H1 (cell line): ENCODE results near the gene ABHD6.

Source experiments
- CEBPB ChIP-seq: IDR thresholded peaks from 2 replicates; pipeline ENCODE4 v1.6.1; 2012; ENCODE audit warnings: low read depth, low read length
- CHD2 ChIP-seq: IDR thresholded peaks from 2 replicates; pipeline ENCODE4 v1.6.1; 2012; ENCODE audit warnings: low read length, improper control_type of control experiment
- EP300 ChIP-seq, 2 experiments: IDR thresholded peaks; 1 replicate in 1 of 2; 2 replicates in 1 of 2; pipeline ENCODE4 v1.6.1; 2011 to 2012; ENCODE audit warnings: low read depth in 2 of 2, low read length in 2 of 2, mild to moderate bottlenecking in 2 of 2, borderline replicate concordance in 1 of 2, inconsistent platforms in 1 of 2, moderate library complexity in 1 of 2
- EZH2 ChIP-seq: fragments of 200-600 bp; sonication (generic); IDR thresholded peaks from 2 replicates; pipeline ENCODE4 v1.7.1; 2012; ENCODE audit warnings: low read depth, mild to moderate bottlenecking, moderate library complexity, low read length, inconsistent platforms; ENCODE audit not compliant: severe bottlenecking
- KDM5A ChIP-seq: fragments of 200-600 bp; IDR thresholded peaks from 2 replicates; pipeline ENCODE4 v1.7.1; 2012; ENCODE audit warnings: mild to moderate bottlenecking, low read length, inconsistent platforms, mixed read lengths
- POLR2A ChIP-seq, 2 experiments: IDR thresholded peaks; 1 replicate in 1 of 2; 2 replicates in 1 of 2; pipeline ENCODE4 v1.6.1; 2011; ENCODE audit warnings: low read depth in 2 of 2, low read length in 2 of 2, mild to moderate bottlenecking in 2 of 2; ENCODE audit errors: control extremely low read depth in 1 of 2
- RAD21 ChIP-seq, 2 experiments: IDR thresholded peaks in 1 of 2; conservative IDR thresholded peaks in 1 of 2; 2 replicates each; pipeline ENCODE4 v1.6.1; 2011; ENCODE audit warnings: low read depth in 2 of 2, low read length in 2 of 2, improper control_type of control experiment in 1 of 2, inconsistent platforms in 1 of 2, mild to moderate bottlenecking in 1 of 2, moderate library complexity in 1 of 2
- SIN3A ChIP-seq, 2 experiments: IDR thresholded peaks in 1 of 2; conservative IDR thresholded peaks in 1 of 2; 2 replicates each; pipeline ENCODE4 v1.6.1; 2011 to 2012; ENCODE audit warnings: low read length in 2 of 2, improper control_type of control experiment in 1 of 2, low read depth in 1 of 2, mild to moderate bottlenecking in 1 of 2
- SIX5 ChIP-seq: IDR thresholded peaks from 2 replicates; pipeline ENCODE4 v1.6.1; 2011; ENCODE audit warnings: mild to moderate bottlenecking, low read depth, low read length
- SP1 ChIP-seq: IDR thresholded peaks from 2 replicates; pipeline ENCODE4 v1.6.1; 2011; ENCODE audit warnings: low read depth, low read length
- SP2 ChIP-seq: IDR thresholded peaks from 2 replicates; pipeline ENCODE4 v1.6.1; 2012; ENCODE audit warnings: mild to moderate bottlenecking, low read length, inconsistent platforms
- TAF1 ChIP-seq: IDR thresholded peaks from 2 replicates; pipeline ENCODE4 v1.6.1; 2011; ENCODE audit warnings: mild to moderate bottlenecking, low read depth, low read length
- ZNF274 ChIP-seq: IDR thresholded peaks from 2 replicates; pipeline ENCODE4 v1.7.0; 2012; ENCODE audit warnings: low read length, borderline replicate concordance; ENCODE audit errors: extremely low read depth
- TF ChIP-seq, protein P1 (sequence below), 3 experiments: IDR thresholded peaks; 1 replicate in 2 of 3; 2 replicates in 1 of 3; pipeline versions ENCODE4 v1.5.1 to v1.6.1; 2011; ENCODE audit warnings: low read length in 3 of 3, mild to moderate bottlenecking in 3 of 3, inconsistent platforms in 2 of 3, low read depth in 1 of 3, moderate library complexity in 1 of 3; ENCODE audit not compliant: insufficient read depth in 1 of 3; ENCODE audit errors: control extremely low read depth in 1 of 3

DNA sequence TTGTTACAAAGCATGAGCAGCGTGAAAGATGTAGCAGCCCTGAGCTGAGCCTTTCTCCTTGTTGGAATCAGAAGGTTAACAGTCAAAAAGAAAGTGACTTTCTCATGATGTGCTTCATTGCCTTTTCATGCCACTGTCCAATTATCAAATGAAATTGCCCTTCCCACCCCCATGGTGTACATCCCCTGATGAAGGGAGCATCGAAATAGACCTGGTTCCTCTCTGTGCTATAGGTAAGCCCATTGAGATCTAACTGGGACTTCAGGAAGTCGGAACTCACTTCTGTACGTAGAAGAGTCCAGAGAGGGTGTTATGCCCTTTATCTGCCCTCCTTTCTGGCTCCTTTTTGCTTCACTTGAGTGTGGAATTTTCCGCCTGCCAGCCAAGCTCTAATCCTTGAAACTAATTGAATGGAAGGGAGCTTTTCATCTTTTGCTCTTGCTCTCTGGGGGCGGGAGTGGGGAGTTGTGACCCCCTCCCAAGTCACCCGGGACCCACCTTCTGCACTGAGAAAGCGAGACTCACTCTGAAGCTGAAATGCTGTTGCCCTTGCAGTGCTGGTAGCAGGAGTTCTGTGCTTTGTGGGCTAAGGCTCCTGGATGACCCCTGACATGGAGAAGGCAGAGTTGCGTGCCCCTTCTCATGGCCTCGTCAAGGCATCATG is 20.9 kb downstream of the ABHD6 start:
- TF ChIP-seq, protein P1, sequence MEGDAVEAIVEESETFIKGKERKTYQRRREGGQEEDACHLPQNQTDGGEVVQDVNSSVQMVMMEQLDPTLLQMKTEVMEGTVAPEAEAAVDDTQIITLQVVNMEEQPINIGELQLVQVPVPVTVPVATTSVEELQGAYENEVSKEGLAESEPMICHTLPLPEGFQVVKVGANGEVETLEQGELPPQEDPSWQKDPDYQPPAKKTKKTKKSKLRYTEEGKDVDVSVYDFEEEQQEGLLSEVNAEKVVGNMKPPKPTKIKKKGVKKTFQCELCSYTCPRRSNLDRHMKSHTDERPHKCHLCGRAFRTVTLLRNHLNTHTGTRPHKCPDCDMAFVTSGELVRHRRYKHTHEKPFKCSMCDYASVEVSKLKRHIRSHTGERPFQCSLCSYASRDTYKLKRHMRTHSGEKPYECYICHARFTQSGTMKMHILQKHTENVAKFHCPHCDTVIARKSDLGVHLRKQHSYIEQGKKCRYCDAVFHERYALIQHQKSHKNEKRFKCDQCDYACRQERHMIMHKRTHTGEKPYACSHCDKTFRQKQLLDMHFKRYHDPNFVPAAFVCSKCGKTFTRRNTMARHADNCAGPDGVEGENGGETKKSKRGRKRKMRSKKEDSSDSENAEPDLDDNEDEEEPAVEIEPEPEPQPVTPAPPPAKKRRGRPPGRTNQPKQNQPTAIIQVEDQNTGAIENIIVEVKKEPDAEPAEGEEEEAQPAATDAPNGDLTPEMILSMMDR (IDR thresholded peaks at IDR 0.05; ENCODE audit: control extremely low read depth in 1 of 3, insufficient read depth in 1 of 3, low read depth in 1 of 3, low read length in 3 of 3), result no peak
- TF ChIP-seq SP1, result no peak
- no peak for TF ChIP-seq POLR2A (IDR thresholded peaks at IDR 0.05; ENCODE audit: control extremely low read depth in 1 of 2, low read depth in 2 of 2, low read length in 2 of 2)
- TF ChIP-seq KDM5A, result no peak
- TF ChIP-seq TAF1, result no peak
- no peak for TF ChIP-seq EZH2
- TF ChIP-seq EP300 (IDR thresholded peaks at IDR 0.05; ENCODE audit: borderline replicate concordance in 1 of 2, low read depth in 2 of 2, low read length in 2 of 2), result no peak
- no peak for TF ChIP-seq CEBPB
- no peak for TF ChIP-seq CHD2
- TF ChIP-seq ZNF274, result no peak
- no peak for TF ChIP-seq SP2
- TF ChIP-seq SIN3A (conservative IDR thresholded peaks at IDR 0.05 in 1 of 2, IDR thresholded peaks at IDR 0.05 in 1 of 2; ENCODE audit: low read depth in 1 of 2, low read length in 2 of 2), result no peak
- TF ChIP-seq SIX5, result no peak
- TF ChIP-seq RAD21 (IDR thresholded peaks at IDR 0.05 in 1 of 2, conservative IDR thresholded peaks at IDR 0.05 in 1 of 2; ENCODE audit: low read depth in 2 of 2, low read length in 2 of 2), result no peak
